CD4-positive, alpha-beta T cell (primary cell): Measurements from ENCODE around the gene DYRK1A. TPM values are rescaled to one million over a fixed set of nuclear protein-coding genes. Genes with fewer than 3 reads are reported as not detected.

Source experiments
- ATAC-seq: fragments of 200-7000 bp; cut with Tn5 transposase; one replicate; pipeline ENCODE4 v1.10.0; 2022; ENCODE audit warnings: mild to moderate bottlenecking; ENCODE audit not compliant: poor library complexity
- CTCF ChIA-PET: fragments of 350-600 bp; sonication (Branson Sonifier 250); formaldehyde crosslinking; loops from one replicate; lab custom pipeline; 2021; ENCODE audit warnings: antibody characterized with exemption, inconsistent platforms; lab: Charles Lee
- POLR2A ChIA-PET: fragments of 350-600 bp; sonication (Branson Sonifier 250); formaldehyde crosslinking; loops from one replicate; lab custom pipeline; 2021; ENCODE audit warnings: antibody characterized with exemption, inconsistent platforms; lab: Charles Lee
- DNase-seq, 14 experiments: peaks; one replicate each; pipeline ENCODE4 v3.0.0-alpha.2; 2013 to 2020; ENCODE audit warnings: mixed read lengths in 2 of 14
- H3K27ac ChIP-seq, 2 donors: one replicate each; pipeline versions ENCODE4 v1.5.1 to v1.7.0; 2013; ENCODE audit warnings: low read length in 2 of 2, low read depth in 1 of 2, mild to moderate bottlenecking in 1 of 2
- H3K27me3 ChIP-seq, 2 experiments: 1 replicate in 1 of 2; 2 replicates in 1 of 2; pipeline versions ENCODE4 v1.6.1 to v1.7.0; 2013; ENCODE audit warnings: low read length in 2 of 2, control low read depth in 1 of 2, mild to moderate bottlenecking in 1 of 2, moderate library complexity in 1 of 2; ENCODE audit not compliant: insufficient read depth in 2 of 2, control insufficient read depth in 1 of 2
- H3K36me3 ChIP-seq: one replicate; pipeline ENCODE4 v1.6.1; 2013; ENCODE audit warnings: low read length, control low read depth; ENCODE audit not compliant: insufficient read depth
- H3K4me1 ChIP-seq: one replicate; pipeline ENCODE4 v1.6.1; 2013; ENCODE audit warnings: low read length, control low read depth; ENCODE audit not compliant: insufficient read depth
- H3K4me3 ChIP-seq: one replicate; pipeline ENCODE4 v1.5.1; 2013; ENCODE audit warnings: mild to moderate bottlenecking, low read length, moderate library complexity
- H3K9me3 ChIP-seq, 2 experiments: 1 replicate in 1 of 2; 2 replicates in 1 of 2; pipeline versions ENCODE4 v1.6.1 to v1.7.0; 2013; ENCODE audit warnings: low read length in 2 of 2, mild to moderate bottlenecking in 2 of 2, control low read depth in 1 of 2, moderate library complexity in 1 of 2; ENCODE audit not compliant: control insufficient read depth in 1 of 2, insufficient read depth in 1 of 2
- H3K27ac Mint-ChIP-seq: one replicate; pipeline ENCODE4 v1.8.0; 2020; ENCODE audit warnings: mixed read lengths
- H3K27me3 Mint-ChIP-seq: one replicate; pipeline ENCODE4 v1.8.0; 2021; ENCODE audit warnings: mixed read lengths
- H3K36me3 Mint-ChIP-seq: one replicate; pipeline ENCODE4 v1.8.0; 2021; ENCODE audit warnings: low read depth, mixed read lengths
- H3K4me1 Mint-ChIP-seq: one replicate; pipeline ENCODE4 v1.8.0; 2021; ENCODE audit warnings: low read depth, mixed read lengths
- H3K4me3 Mint-ChIP-seq: one replicate; pipeline ENCODE4 v1.8.0; 2020; ENCODE audit warnings: mild to moderate bottlenecking, mixed read lengths
- H3K9me3 Mint-ChIP-seq: one replicate; pipeline ENCODE4 v1.8.0; 2020; ENCODE audit warnings: mixed read lengths
- CTCF ChIP-seq: fragments of 200-600 bp; IDR thresholded peaks from one replicate; pipeline ENCODE4 v1.8.0; 2022; ENCODE audit warnings: antibody characterized with exemption, mild to moderate bottlenecking
- intact Hi-C, 2 experiments: fragments of 100-400 bp; cut with DNase I in 1 of 2; cut with micrococcal nuclease in 1 of 2; formaldehyde crosslinking; loops; one replicate each; pipeline versions ENCODE4 v1.15.1 to v1.9.0; 2023 to 2025; cut with DNase I, micrococcal nuclease
- total RNA-seq, 174 experiments: library from RNA in 2 of 174; stranded (reverse) in 2 of 174; gene quantifications; one replicate each; pipeline ENCODE4 v1.2.3 and lab custom pipeline; 2021 to 2026

Gene DYRK1A
- total RNA-seq, 2 experiments from 2014 or later: 135 to 145 TPM

GRCh38 chr21:37416914-37417313, 50.3 kb downstream of the DYRK1A start:
- Histone ChIP-seq H3K4me3 (no peak overlapping the region), H3K36me3 (peaks cover 7% of the 10 kb centered on the region), H3K27ac (no peak overlapping the region), H3K27me3 (no peaks in the 10 kb centered on the region), H3K9me3 (no peaks in the 10 kb centered on the region), H3K4me1 (peaks cover 26% of the 10 kb centered on the region)
- no peak overlapping the region for H3K4me3 Mint-ChIP-seq
- no peak for TF ChIP-seq CTCF
- ATAC-seq (no peak), DNase-seq (no peak)
- CTCF ChIA-PET: interaction anchor here (1.0 to 1.2 kb wide), 2 partner anchors 9 to 36 kb away, joined by 4 to 5 read pairs; no protein-coding TSS in a partner anchor
- no peaks in the 10 kb centered on the region for H3K9me3 Mint-ChIP-seq
- intact Hi-C loops: loop anchor here in 1 of 2 experiments (5.0 kb wide), 1 partner anchor 45 kb away; no protein-coding TSS in a partner anchor
- H3K27ac Mint-ChIP-seq: no peak overlapping the region
- H3K27me3 Mint-ChIP-seq: no peaks in the 10 kb centered on the region
- POLR2A ChIA-PET: interaction anchor here (0.5 to 1.9 kb wide), 3 partner anchors 16 to 51 kb away, joined by 3 to 7 read pairs (median 5); partner anchors contain the start of gene DYRK1A
- H3K4me1 Mint-ChIP-seq: peaks cover 97% of the 10 kb centered on the region
- peaks cover 30% of the 10 kb centered on the region for H3K36me3 Mint-ChIP-seq

GRCh38 chr21:37419228-37419906, 52.8 kb downstream of the DYRK1A start:
- H3K27ac ChIP-seq: no peak overlapping the region
- Mint-ChIP-seq H3K27me3 (no peaks in the 10 kb centered on the region), H3K9me3 (no peaks in the 10 kb centered on the region), H3K36me3 (peaks cover 53% of the 10 kb centered on the region), H3K27ac (peak overlapping the region; percentile 40), H3K4me3 (peak overlapping the region; percentile 21), H3K4me1 (peaks cover 96% of the 10 kb centered on the region)
- no peaks in the 10 kb centered on the region for H3K9me3 ChIP-seq
- intact Hi-C loops: loop anchor here in 1 of 2 experiments (5.0 kb wide), 1 partner anchor 43 kb away; no protein-coding TSS in a partner anchor
- ChIA-PET POLR2A (interaction anchor here (1.0 kb wide), 2 partner anchors 11 kb away, joined by 3 to 4 read pairs; no protein-coding TSS in a partner anchor), CTCF (interaction anchor here (1.2 to 1.9 kb wide), 2 partner anchors 36 to 45 kb away, joined by 3 to 5 read pairs; no protein-coding TSS in a partner anchor)
- DNase-seq: peak in 1 of 14 experiments; percentile 10
- no peak overlapping the region for H3K4me3 ChIP-seq
- no peak for ATAC-seq
- H3K36me3 ChIP-seq: peaks cover 24% of the 10 kb centered on the region
- no peaks in the 10 kb centered on the region for H3K27me3 ChIP-seq
- peaks cover 13% of the 10 kb centered on the region for H3K4me1 ChIP-seq
- TF ChIP-seq CTCF: no peak

GRCh38 chr21:37421306-37421705, 54.7 kb downstream of the DYRK1A start:
- Mint-ChIP-seq H3K4me1 (peaks cover 87% of the 10 kb centered on the region), H3K27me3 (no peaks in the 10 kb centered on the region), H3K4me3 (no peak overlapping the region), H3K9me3 (no peaks in the 10 kb centered on the region), H3K36me3 (peaks cover 69% of the 10 kb centered on the region), H3K27ac (no peak overlapping the region)
- DNase-seq: no peak
- Histone ChIP-seq H3K27me3 (no peaks in the 10 kb centered on the region), H3K4me3 (no peak overlapping the region), H3K36me3 (peaks cover 31% of the 10 kb centered on the region), H3K27ac (no peak overlapping the region), H3K4me1 (peaks cover 3% of the 10 kb centered on the region), H3K9me3 (no peaks in the 10 kb centered on the region)
- intact Hi-C loops: loop anchor here in 1 of 2 experiments (5.0 kb wide), 1 partner anchor 39 kb away; no protein-coding TSS in a partner anchor
- no peak for ATAC-seq
- ChIA-PET CTCF (no interaction called here), POLR2A (no interaction called here)
- no peak for TF ChIP-seq CTCF
